HK-2 (cell line): ENCODE results near the gene TMEM200A.

Experiments
- DNase-seq: peaks from one replicate; pipeline ENCODE4 v3.0.0-alpha.2; 2018; ENCODE audit not compliant: unreplicated experiment

TMEM200A gene

DNA sequence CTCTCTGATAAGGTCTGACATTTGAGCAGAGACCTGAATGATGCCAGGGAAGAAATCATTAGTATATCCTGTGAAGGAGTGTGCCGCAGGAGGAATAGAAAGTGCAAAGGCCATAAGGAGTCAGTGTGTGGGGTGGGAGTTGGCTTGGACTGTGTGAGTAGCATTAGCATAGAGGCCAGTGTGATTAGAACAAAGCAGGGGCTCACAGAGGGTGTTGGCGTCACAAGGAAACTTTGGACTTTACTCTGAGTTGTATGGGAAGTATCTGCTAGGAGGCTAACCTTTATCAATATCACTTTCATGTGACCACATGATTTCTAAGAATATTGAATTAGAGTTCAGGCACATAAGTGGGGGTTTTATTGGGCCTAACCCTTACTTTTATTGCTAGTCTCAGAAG lies 12.1 kb downstream of the TMEM200A start:
- no peak for DNase-seq

DNA sequence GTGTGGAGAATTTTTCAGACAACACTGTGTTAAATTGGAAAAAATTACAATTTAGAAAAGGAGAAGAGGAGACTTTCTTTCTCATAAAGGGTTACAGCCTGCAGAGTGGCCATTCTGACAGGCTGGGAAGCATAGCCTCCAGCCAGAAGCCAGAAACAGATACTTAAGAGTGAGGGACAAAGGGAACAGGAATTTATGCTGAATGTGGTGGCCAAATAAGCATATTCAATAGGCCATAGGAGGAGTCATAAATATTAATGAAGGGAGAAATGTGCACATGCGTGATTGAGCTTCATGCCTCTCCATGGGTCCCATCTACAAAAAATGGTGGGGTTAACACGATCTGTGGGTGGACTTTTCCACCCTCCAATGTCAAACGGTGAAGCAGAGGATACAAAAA lies 13.4 kb downstream of the TMEM200A start:
- no peak for DNase-seq

DNA sequence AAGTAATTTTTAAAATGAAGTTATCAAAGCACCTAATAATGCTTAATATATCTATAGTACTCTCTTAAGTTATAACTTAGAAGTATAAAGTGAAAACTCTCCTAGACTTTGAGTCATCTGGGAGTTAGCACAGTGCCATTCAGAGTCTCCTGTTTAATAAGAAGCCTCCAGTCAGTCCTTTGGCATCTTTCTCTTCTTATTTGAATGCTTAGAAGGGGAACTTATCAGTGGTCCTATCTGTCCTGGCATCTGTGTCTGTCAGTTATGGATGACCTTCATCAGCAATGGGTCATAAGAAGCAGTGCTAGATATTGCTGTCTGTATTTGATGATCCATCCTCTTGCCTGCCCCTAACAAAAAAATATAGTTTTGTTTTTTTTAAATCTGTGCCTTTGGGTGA lies 15.2 kb downstream of the TMEM200A start:
- DNase-seq: no peak

DNA sequence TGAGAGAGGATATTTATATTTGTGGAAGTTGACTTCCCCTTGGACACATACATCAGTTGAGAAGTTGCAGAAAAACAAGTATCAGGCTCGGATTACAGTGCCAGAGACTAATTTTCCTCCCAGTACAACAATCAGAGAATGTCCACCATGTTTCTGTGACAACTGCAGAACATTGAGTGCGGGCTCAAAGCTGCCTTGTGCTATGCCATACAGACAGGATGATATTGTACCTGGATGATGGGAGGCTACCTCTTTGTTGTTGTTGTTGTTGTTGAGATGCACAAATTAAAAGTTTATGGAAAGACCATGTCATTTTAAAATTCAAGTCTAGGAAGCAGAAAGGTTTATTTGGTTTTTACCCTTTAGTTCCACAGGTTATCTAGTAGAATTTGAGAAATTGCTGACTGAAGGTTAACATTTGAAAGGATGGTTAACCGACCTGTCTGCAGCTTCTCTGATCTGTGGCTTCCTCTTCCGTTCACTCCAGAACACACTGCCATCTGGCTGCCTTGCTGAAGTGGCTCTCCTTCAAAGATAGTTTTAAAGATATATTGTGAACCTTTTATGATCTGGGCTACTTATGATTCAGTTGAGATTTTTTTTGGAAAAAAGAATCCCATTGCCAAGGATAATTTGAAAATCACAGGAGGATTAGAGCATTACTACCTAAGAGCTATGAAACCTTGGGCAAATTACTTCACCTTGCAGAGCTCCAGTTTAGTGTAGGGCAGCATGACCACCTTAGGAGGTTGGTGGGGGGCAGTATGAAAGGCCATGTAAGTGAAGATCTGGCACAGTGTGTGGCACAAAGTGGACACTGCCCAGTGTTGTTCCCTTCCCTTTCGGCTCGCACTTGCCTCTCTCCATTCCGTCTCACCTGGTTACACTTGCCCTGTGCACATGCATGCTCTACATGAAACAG lies 15.9 kb downstream of the TMEM200A start:
- no peak for DNase-seq

DNA sequence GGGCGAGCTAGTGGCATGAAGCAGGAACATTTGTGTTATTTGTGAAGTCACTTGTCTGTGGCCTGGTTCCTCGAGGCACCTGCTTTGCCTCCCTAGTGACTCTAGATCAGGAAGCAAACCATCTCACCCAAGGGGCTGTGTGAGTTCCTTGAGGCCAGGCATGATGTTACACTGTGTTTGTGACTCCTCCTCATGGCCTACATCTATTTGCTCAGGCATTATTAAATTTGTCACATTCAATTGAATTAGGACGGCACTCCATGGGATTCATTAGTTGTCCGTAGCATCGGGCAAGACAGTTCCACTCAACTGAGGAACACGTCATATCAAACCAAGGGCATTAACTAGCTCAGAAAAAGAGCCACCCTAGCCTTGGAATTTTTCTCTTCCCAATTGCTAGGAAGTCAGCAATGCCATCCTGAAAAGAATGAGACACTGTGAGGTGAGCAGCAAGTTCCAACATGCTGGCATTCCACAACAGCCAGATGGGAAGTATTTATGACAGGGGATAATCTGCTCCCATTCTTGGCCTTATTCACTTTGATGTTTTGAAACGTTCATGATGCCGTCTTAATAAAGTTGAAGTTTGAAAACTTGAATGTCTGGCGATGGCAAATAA lies 17.2 kb downstream of the TMEM200A start:
- no peak for DNase-seq

DNA sequence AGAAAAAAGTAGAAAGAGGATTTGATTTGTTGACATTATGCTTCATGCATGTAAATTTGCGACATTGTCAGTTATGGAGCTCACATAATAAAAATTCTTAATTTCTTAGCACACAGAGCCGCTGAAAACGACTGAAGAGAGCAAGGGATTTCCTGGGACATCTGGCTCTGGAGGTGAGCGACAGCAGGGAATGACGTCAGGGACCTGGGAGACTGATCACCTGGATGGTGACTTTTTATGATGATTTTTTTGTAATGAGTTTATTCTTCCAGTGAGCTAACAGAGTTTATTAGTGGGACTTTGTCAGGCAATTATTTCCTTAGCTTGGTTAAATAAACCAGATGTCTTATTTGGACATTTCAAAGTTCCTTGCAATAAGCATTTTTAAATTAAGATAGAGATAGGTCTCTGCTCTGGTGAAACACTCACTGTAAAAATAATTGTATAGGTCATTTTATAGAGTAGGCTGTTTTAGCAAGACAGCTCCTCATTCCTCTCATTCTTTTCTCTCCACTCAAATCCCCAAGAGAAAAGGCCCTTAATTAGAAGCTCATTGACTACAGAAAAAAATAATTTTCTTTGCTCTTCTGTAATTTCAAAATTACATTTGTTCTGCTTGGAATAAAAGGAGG lies 19.4 kb downstream of the TMEM200A start:
- no peak for DNase-seq

DNA sequence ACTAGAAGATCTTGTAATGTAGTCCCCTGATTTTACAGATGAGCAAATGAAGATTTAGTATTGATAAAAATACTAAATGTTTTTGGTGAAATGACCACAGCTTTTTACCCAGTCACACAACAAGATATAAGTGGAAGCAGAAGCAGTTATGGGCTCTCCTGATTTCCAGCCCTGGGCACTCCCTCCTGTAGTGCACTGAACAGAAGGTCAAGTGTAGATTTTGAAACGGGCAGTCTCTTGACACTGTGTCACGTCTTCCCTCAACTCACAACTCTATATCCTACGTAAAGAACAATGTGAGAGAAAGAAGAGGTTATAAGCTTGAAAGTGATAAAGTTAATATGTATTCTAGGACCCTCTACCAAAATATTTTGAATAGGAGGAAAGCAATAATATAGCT lies 23.3 kb downstream of the TMEM200A start:
- no peak for DNase-seq

DNA sequence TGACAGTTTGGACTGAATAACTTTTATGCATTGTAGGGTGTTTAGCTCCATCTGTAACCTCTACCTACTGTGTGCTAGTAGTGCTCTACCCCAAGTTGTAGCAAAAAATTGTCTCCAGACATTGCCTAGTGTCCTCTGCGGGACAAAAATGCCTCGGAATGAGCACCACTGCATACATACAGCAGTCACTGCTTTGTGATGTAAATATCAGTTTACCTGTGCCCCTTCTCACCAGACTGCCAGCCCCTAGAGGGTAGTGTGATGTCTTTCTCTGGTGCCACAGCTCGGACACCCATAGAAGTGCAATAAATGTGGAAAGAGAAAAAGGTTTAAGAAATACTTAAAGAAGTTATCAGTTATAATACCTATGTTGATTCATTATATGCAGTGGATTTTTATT lies 25.1 kb downstream of the TMEM200A start:
- DNase-seq: no peak

DNA sequence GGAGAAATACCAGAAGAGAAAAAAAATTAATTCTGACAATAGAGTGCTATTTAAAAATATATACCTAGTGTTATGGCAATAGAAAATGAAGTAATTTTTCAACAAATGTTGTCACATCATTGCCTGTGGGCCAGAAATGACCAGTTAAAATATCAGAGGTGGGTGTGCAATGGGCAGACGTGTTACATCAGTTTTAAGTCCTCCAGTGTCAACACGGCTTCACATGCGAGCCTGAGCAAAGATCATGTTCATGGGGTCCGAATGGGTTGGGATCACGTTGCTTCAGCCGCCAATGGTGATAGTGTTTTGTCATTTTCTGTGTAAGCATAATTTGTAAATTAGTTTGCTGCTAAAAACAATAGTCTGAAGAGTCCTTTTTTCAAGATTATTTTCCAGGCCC lies 27.5 kb downstream of the TMEM200A start:
- DNase-seq: no peak

DNA sequence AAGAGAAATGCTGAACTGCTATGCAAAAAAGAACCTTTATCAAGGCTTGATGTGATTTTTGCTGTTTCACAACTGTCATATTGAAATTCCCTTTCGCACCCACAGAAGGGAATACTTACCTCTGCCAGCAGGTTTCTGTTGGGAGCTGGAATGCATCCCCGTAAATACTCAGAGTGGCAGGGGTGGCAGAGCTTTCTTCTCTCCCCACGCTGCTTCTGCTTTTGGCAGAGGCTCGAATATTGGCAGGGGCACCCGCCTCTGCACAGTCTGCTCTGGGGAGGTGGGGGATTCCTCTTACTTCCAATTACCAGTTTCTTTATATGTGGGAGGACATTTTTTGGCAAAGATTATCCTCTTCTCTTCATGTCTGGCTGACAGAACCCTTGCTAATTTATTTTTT lies 28.4 kb downstream of the TMEM200A start:
- DNase-seq: no peak

DNA sequence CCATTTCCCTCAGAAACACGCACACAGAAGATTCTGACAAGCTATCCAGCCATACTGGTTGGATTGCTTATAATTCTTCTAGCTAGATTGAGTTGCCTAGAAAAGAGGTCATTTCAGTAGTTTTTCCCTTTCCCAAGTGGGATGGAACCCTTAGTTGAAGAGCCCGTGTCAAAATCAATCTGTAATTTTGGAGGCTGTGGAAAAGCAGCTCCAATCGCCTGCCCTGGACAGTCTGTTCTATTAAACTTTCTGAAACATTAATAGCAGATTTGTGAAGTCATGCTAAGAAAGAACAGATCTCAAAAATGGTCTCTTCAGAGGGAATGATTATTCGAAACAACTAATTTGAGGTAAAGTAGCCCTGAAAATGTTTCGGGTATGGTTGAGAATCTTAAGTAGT lies 29.3 kb downstream of the TMEM200A start:
- DNase-seq: no peak

DNA sequence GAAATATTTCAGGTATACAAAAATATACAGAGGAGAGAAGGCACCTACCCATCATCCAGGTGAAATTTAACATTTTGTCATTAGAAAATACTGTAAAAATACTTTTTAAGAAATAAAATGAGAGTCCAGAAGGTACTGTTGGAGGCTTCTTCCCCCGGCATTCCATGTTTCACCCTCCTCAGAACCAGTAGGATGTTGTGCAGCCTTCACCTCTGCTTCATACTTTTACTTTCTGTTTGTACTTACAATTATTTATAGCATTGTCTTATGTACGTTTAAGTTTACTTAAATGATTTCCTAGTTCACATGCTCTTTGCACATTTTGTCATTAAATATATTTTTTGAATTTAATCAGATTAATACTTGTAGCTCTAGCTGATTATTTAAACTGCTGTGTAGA lies 30.9 kb downstream of the TMEM200A start:
- DNase-seq: no peak

DNA sequence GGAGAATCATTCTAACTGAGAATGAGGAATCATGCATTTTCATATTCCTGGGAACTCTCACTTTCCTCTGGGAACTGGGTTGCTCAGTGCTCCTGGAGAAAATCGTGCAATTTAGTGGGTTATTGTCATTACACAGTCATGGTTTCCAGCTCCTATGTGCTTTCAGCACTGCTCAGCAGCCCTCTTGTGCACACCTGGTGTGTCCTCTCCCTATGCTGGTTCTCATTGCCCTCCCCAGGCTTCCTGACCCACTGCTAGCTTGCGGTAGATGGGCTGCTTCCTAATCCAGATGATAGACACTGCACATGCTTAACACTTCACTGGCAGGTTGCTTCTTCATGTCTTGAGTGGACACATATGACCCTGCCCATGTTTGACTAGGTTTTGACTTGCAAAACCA lies 39.7 kb downstream of the TMEM200A start:
- no peak for DNase-seq

DNA sequence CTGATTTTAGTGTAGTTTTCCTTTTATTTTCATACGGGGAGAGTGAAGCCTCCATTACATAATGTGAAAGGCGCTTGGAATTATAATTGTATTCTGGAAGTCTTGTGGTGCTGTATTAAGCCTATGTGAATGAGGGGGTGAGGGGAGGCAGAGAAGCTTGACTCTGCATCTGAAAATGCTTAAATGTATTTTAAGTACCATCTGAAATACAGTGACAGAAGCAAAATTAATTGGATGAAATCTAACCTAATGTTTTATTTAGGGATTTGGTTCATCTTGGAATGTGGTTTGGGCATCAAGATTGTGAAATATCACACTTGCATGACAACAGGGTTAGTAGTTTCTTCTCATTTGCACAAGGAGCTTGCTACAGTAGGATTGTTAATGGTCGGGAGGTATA lies 41.2 kb downstream of the TMEM200A start:
- DNase-seq: no peak

DNA sequence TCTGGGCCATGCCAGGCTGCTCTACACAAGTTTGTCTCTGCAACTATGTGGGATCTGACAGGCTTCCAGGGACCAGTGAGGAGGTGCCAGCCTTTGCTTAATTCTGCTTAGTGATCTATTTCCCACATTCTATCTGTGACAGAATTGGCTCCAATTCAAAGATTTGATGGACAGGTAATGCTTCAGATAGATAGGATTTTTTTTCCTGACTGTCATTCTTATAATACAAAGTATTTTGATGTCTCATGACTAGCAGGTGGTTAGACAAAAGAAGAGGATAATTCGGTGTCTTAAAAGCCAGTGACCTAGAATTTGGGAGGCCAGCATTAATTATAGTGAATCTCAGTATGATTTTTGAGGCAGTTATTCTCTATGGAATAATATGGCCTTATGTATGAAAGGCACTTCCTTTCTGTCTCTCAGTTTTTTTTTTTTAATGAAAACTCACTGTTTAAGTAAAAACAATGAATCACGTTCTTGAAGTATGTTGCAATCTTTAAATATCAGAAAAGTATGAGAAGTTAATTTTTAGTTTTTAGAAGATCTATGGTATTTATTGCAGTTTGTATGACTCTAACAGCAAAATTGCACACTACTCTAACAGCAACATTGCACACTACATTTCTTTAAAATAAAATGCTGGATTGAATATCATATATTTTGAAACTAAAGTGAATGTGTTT lies 43.7 kb downstream of the TMEM200A start:
- no peak for DNase-seq

DNA sequence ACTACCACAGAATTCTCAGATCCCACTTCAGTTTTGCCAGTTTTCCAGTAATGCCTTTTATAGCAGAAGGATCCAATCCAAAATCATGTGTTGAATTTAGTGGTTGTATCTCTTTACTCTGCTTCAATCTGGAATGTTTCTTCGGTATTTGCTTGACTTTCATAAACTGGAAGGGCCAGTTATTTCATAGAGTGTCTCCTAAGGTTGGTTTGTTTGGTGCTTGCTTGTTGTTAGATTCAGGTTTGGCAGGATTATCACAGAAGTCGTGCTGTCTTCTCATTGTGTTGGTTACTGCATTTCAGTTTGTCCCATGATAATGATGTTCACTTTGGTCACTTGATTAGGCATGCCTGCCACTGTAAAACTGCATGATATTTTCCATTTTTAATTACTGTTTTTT lies 45.7 kb downstream of the TMEM200A start:
- DNase-seq: no peak

DNA sequence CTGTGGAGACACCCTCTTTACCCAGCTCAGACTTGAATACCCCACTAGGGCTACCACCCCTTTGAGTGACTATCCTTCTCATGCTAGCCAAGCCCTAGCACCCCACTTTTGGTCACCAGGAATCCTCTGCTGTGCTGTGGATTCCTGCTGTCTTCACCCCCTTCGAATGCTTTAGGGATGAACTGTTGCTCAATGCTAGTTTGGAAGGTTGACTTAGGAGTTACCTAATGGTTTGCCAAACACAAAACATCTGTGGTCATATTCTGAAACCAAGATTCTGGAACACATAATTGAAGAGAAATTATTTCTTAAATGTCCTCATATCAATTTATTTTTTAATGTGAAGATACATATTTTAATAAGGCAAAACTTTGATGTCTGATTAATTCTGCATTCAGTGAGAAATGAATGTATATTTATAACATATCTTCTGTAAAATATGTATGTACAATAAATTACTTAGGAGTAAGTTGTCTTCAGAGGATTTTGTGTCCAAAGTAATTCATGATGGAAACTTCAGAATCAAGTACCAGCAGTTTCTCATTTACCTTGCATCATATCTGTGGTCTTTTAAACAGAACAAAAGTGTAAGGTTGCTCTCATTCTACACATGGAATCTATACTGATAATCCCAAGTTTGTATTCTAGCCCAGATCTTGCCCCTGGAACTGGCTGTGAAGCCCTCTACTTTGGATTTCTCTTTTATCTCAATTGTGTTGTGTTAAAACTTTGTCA lies 46.9 kb downstream of the TMEM200A start:
- DNase-seq: no peak

DNA sequence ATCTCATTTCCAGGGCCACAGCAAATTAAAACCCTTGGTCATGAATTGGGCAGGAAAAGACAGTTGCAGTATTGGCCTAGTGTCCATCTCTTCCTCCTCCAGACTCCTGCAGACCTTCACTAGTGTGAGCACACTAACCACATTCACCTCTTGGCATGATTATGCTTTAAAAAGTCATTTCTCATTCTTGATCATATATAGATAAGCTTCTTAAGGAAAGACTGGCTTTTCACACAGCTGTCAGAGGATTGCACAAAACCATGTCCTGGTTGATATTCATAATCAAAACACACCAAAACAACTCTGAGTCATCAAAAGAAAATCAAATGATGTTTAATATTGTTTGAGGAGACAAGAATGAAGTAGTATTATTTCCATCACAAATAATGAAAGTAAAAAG lies 52.1 kb downstream of the TMEM200A start:
- no peak for DNase-seq

DNA sequence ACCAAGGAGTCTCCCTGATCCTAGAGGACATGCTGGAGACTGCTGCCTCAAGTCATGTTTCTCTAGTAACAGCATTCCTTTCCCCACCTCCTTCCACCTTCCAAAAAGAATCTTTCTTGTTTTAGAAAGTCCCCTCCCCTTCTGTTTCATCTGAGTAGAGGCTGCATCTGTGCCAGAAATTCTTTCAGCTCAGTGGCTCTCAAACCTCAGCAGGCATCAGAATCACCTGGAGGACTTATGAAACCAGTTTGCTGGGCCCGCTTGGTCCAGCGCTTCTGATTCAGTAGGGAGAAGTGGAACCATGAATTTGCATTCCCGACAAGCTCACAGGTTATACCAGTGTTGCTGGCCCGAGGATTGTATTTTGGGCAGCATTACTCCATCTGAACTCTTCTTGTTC lies 55.1 kb downstream of the TMEM200A start:
- DNase-seq: no peak

DNA sequence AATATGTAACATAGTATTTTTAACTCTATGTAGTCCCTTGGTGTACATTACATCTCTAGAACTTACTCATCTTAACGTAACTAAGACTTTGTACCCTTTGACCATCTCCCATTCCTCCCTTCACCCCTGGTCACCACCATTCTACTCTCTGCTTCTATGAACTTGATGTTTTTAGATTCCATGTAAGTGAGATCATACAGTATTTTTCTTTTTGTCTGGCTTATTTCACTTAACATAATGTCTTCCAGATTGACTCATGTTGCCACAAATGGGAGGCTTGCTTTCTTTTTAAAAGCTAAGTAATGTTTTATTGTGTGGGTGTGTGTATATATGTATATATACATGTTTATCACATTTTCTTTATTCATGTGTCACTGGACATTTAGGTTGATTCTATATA lies 55.8 kb downstream of the TMEM200A start:
- no peak for DNase-seq

DNA sequence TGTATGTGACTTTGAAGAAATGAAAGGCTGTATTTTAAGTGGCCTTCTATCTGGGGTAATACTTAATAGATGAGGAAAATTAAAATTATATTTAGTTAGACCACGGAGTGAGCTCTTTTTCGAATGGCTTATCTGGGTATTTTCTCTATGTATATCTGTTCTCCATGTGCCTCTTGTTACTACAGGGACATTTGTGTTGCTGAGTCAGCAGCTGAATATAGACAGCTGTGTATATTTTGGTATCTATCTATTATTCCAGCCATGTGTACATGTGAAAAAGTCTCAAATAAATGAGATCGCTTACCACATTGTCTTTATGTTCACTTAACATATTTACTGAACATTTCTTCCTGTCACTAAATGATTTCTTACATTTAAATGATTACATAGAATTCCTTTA lies 57.2 kb downstream of the TMEM200A start:
- DNase-seq: no peak

DNA sequence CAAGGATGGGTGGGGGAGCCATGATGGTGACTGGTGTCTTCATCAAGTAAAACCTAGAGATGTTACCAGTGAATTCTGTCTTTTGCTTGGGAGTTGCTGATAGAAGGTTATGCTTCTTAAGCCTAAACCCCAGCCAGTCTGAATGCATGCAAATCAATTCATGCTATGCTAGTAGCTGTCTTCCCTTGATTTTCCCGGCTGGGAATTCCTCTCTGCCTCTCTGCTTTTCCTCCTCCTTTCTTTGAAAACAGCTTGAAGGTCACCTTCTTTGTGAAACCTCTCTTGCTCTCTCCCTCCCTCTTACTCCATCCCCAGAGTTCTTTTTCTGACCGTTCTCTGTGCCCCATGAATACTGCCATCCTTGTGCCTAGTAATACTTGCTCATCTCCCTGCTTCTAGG lies 58.9 kb downstream of the TMEM200A start:
- no peak for DNase-seq
